Caco-2 (cell line): Measurements from ENCODE around the gene MMS22L. TPM values are rescaled to one million over a fixed set of nuclear protein-coding genes. Genes with fewer than 3 reads are reported as not detected.

Experiments used
- BruUV-seq: library from RNA; stranded (reverse); fragments of 400-500 nt; replicated peaks from 2 replicates; lab custom pipeline; 2021; lab: Mats Ljungman, UMichigan
- CTCF ChIA-PET: fragments of 300-600 bp; sonication (Branson Sonifier 250); formaldehyde crosslinking; loops from one replicate; lab custom pipeline; 2022; ENCODE audit warnings: antibody characterized with exemption; lab: Charles Lee
- POLR2A ChIA-PET: fragments of 300-600 bp; sonication (Branson Sonifier 250); formaldehyde crosslinking; loops from one replicate; lab custom pipeline; 2022; ENCODE audit warnings: antibody characterized with exemption; lab: Charles Lee
- DNase-seq, 2 experiments: peaks; one replicate each; pipeline versions ENCODE4 v3.0.0 to v3.0.0-alpha.2; 2020 to 2022
- H3K27me3 ChIP-seq: replicated peaks from 2 replicates; pipeline ENCODE4 v1.6.0; 2011; ENCODE audit warnings: low read length; ENCODE audit not compliant: control insufficient read depth, insufficient read depth
- H3K36me3 ChIP-seq: 2 replicates; pipeline ENCODE4 v1.5.1; 2011; ENCODE audit warnings: low read length; ENCODE audit not compliant: control insufficient read depth, insufficient read depth
- H3K4me1 ChIP-seq: fragments of 250-450 bp; sonication (Bioruptor Pico); 2 replicates; pipeline ENCODE4 v1.5.1; 2020; ENCODE audit warnings: mild to moderate bottlenecking
- H3K4me3 ChIP-seq: 2 replicates; pipeline ENCODE4 v1.5.1; 2011; ENCODE audit warnings: low read depth, mild to moderate bottlenecking, control low read depth, low read length
- H3K9me3 ChIP-seq: fragments of 250-450 bp; sonication (Bioruptor Pico); 2 replicates; pipeline ENCODE4 v1.5.1; 2020; ENCODE audit warnings: mild to moderate bottlenecking, moderate library complexity
- H3K27ac Mint-ChIP-seq: one replicate; pipeline ENCODE4 v1.8.0; 2022; ENCODE audit warnings: mixed read lengths; ENCODE audit not compliant: unreplicated experiment
- H3K27me3 Mint-ChIP-seq: one replicate; pipeline ENCODE4 v1.8.0; 2022; ENCODE audit warnings: mixed read lengths; ENCODE audit not compliant: insufficient read depth, unreplicated experiment
- H3K36me3 Mint-ChIP-seq: one replicate; pipeline ENCODE4 v1.8.0; 2022; ENCODE audit warnings: mild to moderate bottlenecking, mixed read lengths; ENCODE audit not compliant: insufficient read depth, unreplicated experiment
- H3K4me1 Mint-ChIP-seq: one replicate; pipeline ENCODE4 v1.8.0; 2022; ENCODE audit warnings: low read depth, mixed read lengths; ENCODE audit not compliant: unreplicated experiment
- H3K4me3 Mint-ChIP-seq: one replicate; pipeline ENCODE4 v1.8.0; 2022; ENCODE audit warnings: mild to moderate bottlenecking, moderate library complexity, mixed read lengths; ENCODE audit not compliant: unreplicated experiment
- H3K9me3 Mint-ChIP-seq: one replicate; pipeline ENCODE4 v1.8.0; 2022; ENCODE audit warnings: mixed read lengths; ENCODE audit not compliant: unreplicated experiment
- CTCF ChIP-seq, 2 experiments: fragments of 200-600 bp in 1 of 2; IDR thresholded peaks; 1 replicate in 1 of 2; 2 replicates in 1 of 2; pipeline versions ENCODE4 v1.5.1 to v1.8.0; 2011 to 2022; ENCODE audit warnings: antibody characterized with exemption in 1 of 2, control low read depth in 1 of 2, inconsistent platforms in 1 of 2, low read depth in 1 of 2, low read length in 1 of 2, mild to moderate bottlenecking in 1 of 2, moderate library complexity in 1 of 2; ENCODE audit not compliant: insufficient read depth in 1 of 2, severe bottlenecking in 1 of 2, unreplicated experiment in 1 of 2
- intact Hi-C: fragments of 100-400 bp; cut with micrococcal nuclease; formaldehyde crosslinking; loops from one replicate; pipeline ENCODE4 v1.10.0; 2022; ENCODE audit not compliant: unreplicated experiment
- total RNA-seq: library from RNA; stranded (reverse); gene quantifications from 2 replicates; pipeline ENCODE4 v1.2.3, GENCODE V29; 2022

MMS22L gene
- total RNA-seq, 1 experiment from 2014 or later: 32.1 TPM

GRCh38 chr6:97145691-97146090, 137.3 kb downstream of the MMS22L start:
- Histone ChIP-seq H3K9me3 (no peaks in the 10 kb centered on the region), H3K27me3 (no peaks in the 10 kb centered on the region), H3K36me3 (no peaks in the 10 kb centered on the region), H3K4me3 (no peak overlapping the region), H3K4me1 (no peaks in the 10 kb centered on the region)
- peaks cover 8% of the 10 kb centered on the region for H3K4me1 Mint-ChIP-seq
- H3K27me3 Mint-ChIP-seq: no peaks in the 10 kb centered on the region
- no peak overlapping the region for H3K27ac Mint-ChIP-seq
- intact Hi-C loops: no loop called here
- POLR2A ChIA-PET: no interaction called here
- H3K36me3 Mint-ChIP-seq: no peaks in the 10 kb centered on the region
- BruUV-seq: no TSS peak
- no peaks in the 10 kb centered on the region for H3K9me3 Mint-ChIP-seq
- DNase-seq: no peak
- no peak overlapping the region for H3K4me3 Mint-ChIP-seq
- CTCF ChIA-PET: no interaction called here
- no peak for TF ChIP-seq CTCF (IDR thresholded peaks at IDR 0.05; ENCODE audit: insufficient read depth in 1 of 2, low read depth in 1 of 2, low read length in 1 of 2, severe bottlenecking in 1 of 2, unreplicated experiment in 1 of 2)

- ChIA-PET CTCF (no interaction called here), POLR2A (no interaction called here)
- no peak for DNase-seq
- no peaks in the 10 kb centered on the region for H3K27me3 Mint-ChIP-seq
- intact Hi-C loops: no loop called here
- Histone ChIP-seq H3K4me3 (no peak overlapping the region), H3K4me1 (no peaks in the 10 kb centered on the region), H3K36me3 (no peaks in the 10 kb centered on the region), H3K27me3 (no peaks in the 10 kb centered on the region), H3K9me3 (no peaks in the 10 kb centered on the region)
- no peak for TF ChIP-seq CTCF (IDR thresholded peaks at IDR 0.05; ENCODE audit: insufficient read depth in 1 of 2, low read depth in 1 of 2, low read length in 1 of 2, severe bottlenecking in 1 of 2, unreplicated experiment in 1 of 2)
- no peaks in the 10 kb centered on the region for H3K36me3 Mint-ChIP-seq
- H3K27ac Mint-ChIP-seq: no peak overlapping the region
- no TSS peak for BruUV-seq
- H3K4me1 Mint-ChIP-seq: peaks cover 8% of the 10 kb centered on the region
- H3K9me3 Mint-ChIP-seq: no peaks in the 10 kb centered on the region
- no peak overlapping the region for H3K4me3 Mint-ChIP-seq
These were observed 141.3 kb downstream of the MMS22L start for GRCh38 chr6:97141756-97142155.

- Histone ChIP-seq H3K36me3 (no peaks in the 10 kb centered on the region), H3K4me1 (no peaks in the 10 kb centered on the region), H3K9me3 (no peaks in the 10 kb centered on the region), H3K4me3 (no peak overlapping the region), H3K27me3 (no peaks in the 10 kb centered on the region)
- DNase-seq: no peak
- CTCF ChIA-PET: no interaction called here
- H3K4me3 Mint-ChIP-seq: no peak overlapping the region
- H3K36me3 Mint-ChIP-seq: no peaks in the 10 kb centered on the region
- intact Hi-C loops: no loop called here
- TF ChIP-seq CTCF (IDR thresholded peaks at IDR 0.05; ENCODE audit: insufficient read depth in 1 of 2, low read depth in 1 of 2, low read length in 1 of 2, severe bottlenecking in 1 of 2, unreplicated experiment in 1 of 2): no peak
- no peaks in the 10 kb centered on the region for H3K27me3 Mint-ChIP-seq
- no peak overlapping the region for H3K27ac Mint-ChIP-seq
- H3K4me1 Mint-ChIP-seq: peaks cover 7% of the 10 kb centered on the region
- no TSS peak for BruUV-seq
- no peaks in the 10 kb centered on the region for H3K9me3 Mint-ChIP-seq
- POLR2A ChIA-PET: no interaction called here
These were observed 144.4 kb downstream of the MMS22L start for GRCh38 chr6:97138581-97138980.
